GM18507 (cell line): ENCODE measurements around the gene CROCC2.

Experiments
- DNase-seq: peaks from one replicate; pipeline ENCODE4 v3.0.0; 2011; ENCODE audit warnings: low read depth; ENCODE audit not compliant: insufficient read length; ENCODE audit errors: extremely low spot score
- FAIRE-seq: peaks from 2 replicates; lab custom pipeline; 2011; peaks lifted over from hg19 to GRCh38; lab: Jason Lieb, UNC

CROCC2 gene

DNA sequence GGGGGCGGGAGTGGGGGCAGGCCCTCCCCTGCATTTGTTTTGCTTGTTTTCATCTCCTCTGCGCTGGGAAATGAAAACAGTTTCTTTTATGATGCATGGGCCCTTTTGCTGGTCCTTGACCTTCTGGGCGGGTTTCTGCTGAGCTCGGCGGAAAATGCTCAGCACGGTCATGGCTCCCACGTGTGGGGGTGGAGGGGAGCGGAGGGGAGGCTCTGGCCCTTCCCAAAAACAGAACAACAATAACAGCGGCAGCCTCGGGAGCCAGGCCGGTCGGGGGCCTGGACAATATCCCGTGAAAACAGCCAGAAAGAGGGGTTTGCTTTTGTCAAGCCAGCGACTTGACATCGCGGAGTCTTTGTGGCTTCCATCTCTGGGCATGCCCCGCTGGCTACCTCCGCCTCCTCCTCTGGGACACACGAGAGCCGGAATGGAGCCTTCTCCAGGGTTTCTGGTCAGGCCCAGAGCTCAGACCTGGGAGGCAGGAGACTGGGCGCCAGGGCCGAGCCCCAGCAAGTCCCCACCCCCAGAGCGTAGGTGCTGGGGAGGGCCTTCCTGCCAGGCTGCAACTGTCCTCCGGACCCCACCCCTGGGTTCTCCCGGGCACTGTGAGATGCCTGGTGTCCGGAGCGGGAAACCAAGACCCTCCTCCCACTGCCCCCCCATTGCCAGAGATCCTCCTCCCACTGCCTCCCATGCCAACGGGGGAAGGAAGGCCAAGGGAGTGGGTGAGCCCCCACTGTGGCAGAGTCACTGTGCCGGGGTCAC, 56.3 kb downstream of the CROCC2 start:
- DNase-seq (no peak), FAIRE-seq (no peak)

DNA sequence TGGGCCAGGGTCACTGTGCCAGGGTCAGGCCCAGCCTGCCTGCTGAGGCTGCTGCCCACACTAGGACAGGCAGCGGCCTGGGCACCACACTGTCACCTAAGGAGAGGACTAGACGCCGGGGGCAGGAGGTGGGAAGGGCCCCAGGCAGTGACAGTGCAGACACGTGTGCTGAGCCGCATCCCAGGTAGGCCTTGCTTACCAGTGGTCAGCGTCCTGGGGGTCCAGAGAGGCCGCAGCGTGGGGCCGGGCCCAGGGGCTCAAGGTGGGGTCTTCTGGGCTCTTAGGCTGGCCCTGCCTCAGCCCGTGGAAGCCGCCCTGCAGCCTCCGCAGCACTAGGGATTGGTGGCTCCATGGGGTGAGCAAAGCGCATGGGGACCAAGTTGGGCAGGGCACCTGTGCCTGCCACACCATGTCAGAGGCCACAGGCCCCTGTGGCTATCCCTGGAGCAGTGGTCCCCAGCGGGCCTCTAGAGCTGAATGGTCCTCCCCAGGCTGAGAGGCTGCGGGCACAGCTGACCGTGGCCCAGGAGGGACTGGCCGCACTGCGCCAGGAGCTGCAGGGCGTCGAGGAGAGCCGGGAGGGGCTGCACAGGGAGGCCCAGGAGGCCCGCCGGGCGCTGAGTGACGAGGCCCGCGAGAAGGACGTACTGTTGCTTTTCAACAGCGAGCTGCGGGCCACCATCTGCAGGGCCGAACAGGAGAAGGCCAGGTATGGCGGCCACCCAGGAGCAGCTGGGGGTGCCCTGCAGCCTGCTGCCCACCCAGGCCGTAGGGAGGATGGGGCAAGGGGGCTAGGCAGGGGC, 57.1 kb downstream of the CROCC2 start:
- FAIRE-seq (no peak), DNase-seq (no peak)

DNA sequence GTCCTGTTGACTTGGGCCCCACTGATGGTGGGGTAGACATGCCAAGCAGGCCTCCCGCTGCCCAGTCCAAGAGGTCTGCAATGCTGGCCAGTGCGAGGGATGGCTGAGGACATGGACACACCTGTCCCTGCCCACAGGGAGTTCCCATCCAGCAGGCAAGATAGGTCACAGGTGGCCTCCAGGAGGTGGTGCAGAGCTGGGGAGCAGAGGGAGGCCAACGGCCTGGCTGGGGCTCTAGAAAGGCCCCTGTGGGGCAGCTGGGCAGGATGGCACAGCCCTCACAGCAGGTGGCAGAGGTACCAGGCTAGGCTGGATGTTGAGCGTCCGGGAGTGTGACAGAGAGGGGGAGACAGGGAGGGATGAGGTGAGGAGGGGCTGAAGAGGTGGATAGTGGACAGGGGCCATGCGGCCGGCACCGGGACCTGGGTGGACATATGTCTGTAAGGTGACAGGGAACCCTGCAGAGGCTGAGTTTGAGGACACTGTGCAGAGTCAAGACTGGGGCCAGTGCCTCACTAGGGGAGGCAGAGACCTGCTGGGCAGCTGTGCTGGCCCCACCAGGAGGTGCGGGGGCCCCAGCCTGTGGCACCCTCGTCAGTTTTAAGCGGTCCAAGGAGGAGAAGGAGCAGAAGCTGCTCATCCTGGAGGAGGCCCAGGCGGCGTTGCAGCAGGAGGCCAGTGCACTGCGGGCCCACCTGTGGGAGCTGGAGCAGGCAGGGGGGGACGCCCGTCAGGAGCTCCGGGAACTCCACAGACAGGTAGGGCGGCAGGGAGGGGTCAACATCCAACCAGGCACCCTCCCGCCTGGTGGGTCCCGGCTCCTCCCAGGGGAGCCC, 58.0 kb downstream of the CROCC2 start:
- DNase-seq (no peak), FAIRE-seq (no peak)

- FAIRE-seq, result no peak
- no peak for DNase-seq
Observed at GRCh38 chr2:240964704-240965295, 58.7 kb downstream of the CROCC2 start.

GRCh38 chr2:240965296-240965904, 59.3 kb downstream of the CROCC2 start:
- FAIRE-seq, result no peak
- no peak for DNase-seq

GRCh38 chr2:240965905-240966456, 59.8 kb downstream of the CROCC2 start:
- FAIRE-seq (no peak), DNase-seq (no peak)

DNA sequence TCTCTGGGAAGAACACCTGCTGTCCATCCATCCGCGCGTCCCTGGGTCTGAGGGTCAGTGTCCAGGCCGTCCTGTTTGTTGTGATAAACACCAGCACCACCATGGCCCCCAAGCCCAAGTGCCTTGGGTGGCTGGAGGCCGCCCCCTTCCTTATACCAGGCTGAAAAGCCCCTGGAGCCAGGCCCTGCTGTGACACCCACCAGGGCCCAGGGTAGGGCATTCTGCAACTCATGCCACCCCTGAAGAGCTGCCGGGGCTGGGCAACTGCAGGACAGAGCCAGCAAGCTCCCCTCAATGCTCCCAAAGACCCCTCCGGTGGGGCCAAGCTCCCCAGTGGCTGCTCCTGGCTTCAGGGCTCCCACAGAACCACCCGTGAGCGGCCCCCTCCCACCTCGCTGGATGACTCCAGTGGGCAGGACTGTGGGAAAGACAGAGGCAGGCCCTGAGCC, 60.3 kb downstream of the CROCC2 start:
- no peak for FAIRE-seq
- DNase-seq, result no peak

- DNase-seq, result no peak
- no peak for FAIRE-seq
Observed at GRCh38 chr2:240966906-240967680, 61.0 kb downstream of the CROCC2 start.

- DNase-seq (no peak), FAIRE-seq (no peak)
Observed at GRCh38 chr2:240967681-240968621, 61.8 kb downstream of the CROCC2 start.

DNA sequence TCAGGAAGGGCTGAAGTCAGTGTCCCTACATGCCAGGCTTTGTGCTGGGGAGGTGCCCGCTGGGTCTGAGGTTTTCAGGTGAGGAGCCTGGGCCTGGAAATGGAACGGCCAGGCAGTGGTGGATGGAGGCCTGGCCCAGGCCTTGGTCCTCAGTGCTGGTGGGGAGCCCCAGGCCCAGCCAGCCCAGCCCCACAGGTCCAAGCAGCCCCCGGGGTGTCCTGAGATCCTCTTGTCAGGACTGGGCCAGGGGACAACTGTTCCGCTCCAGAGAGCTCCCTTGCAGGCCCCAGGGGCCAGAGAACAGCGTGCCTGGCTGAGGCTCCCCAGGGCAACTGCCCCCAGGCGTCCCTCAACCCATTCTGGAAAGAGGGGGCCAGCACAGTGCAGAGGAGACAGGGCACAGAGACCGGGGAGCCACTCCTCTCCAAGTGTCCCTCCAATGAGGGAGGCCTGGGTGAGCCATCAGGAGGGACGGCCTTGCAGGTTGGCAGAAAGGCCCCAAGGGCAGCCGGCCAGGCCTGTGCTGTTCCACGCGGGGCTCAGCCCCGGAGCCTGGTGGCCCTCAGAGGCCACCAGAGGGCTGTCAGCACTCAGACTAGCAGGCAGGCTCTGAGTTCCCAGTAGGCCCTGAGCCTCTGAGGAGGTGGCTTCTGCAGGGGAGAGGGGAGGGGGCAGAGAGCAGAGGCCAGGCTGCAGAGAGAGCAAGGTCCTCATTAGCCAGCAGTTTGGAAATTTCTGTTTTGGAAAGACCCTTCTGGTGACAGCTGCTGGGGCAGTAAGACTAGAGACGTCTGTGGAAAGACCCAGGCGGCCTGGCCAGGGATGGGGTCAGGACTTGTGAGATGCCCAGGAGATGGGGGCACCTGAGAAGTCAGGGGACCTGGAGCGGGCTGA, 62.8 kb downstream of the CROCC2 start:
- no peak for FAIRE-seq
- no peak for DNase-seq

- FAIRE-seq, result no peak
- DNase-seq, result no peak
Observed at GRCh38 chr2:240970104-240970503, 64.0 kb downstream of the CROCC2 start.

DNA sequence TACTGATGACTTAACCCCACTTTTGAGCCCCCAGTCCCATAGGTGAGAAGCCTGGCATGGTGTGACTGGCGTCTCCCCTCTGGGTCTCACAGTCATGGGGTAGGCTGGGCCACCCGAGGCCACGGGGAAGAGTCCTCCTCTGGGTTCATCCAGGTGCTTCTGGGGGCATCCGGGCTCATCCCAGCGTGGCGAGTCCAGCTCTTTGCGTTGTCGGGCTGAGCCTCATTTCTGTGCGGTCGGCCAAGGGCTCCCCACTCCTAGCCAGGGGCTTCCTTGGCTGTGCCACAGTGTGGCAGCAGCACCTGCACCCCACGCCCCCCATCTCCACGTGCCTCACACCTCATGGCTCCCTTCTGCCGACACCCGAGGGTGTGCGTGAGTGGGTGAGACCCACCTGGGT, 64.7 kb downstream of the CROCC2 start:
- FAIRE-seq (no peak), DNase-seq (no peak)

GRCh38 chr2:240972201-240972600, 66.1 kb downstream of the CROCC2 start:
- FAIRE-seq, result no peak
- DNase-seq, result no peak

DNA sequence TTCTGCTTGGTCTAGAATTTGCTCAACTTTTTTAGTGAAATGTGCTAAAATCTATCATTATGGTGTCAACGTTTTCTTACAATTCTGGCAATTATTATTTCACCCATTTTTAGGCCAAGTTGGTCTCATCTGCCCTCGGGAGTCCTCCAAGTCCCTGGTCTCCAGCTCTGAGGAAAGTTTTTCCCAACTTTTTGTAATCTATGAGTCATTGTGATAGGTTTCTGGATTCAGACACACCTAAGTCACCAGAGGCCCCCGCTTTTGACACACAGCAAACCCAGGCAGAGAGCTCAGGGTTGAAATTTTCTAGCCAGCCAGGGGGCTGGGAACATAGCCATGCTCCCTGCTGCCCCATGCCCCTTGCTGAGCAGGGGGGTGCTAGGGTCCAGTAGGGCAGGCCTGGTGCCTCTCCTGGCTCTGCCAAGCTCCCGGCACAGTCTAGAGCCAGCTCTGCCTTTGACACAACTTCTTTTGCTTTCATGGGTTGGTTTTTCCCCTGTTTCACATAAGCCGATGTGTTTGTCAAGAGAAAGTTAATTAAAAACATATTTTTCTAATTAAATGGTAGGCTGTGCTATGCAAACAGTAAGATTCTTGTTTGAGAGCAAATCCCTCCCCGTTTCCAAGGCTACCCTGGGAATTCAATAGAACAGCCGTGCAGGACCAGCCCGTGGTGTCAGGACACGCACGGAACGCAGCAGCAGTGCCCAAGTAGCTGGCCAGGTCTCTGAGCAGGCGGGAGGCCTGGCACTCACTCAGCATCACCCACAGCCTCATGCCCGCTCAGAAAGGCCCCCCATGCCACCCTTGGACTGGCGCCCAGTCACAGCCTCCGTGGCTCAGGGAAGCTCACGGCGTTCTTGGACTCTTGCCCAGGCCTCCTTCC, 66.7 kb downstream of the CROCC2 start:
- FAIRE-seq (no peak), DNase-seq (no peak)

GRCh38 chr2:240974771-240975572, 68.8 kb downstream of the CROCC2 start:
- no peak for DNase-seq

More at GRCh38 chr2:240974771-240975572, 68.8 kb downstream of the CROCC2 start:
- FAIRE-seq, result no peak
